ENCODE results near the gene SP2.

The SP2 gene

DNA sequence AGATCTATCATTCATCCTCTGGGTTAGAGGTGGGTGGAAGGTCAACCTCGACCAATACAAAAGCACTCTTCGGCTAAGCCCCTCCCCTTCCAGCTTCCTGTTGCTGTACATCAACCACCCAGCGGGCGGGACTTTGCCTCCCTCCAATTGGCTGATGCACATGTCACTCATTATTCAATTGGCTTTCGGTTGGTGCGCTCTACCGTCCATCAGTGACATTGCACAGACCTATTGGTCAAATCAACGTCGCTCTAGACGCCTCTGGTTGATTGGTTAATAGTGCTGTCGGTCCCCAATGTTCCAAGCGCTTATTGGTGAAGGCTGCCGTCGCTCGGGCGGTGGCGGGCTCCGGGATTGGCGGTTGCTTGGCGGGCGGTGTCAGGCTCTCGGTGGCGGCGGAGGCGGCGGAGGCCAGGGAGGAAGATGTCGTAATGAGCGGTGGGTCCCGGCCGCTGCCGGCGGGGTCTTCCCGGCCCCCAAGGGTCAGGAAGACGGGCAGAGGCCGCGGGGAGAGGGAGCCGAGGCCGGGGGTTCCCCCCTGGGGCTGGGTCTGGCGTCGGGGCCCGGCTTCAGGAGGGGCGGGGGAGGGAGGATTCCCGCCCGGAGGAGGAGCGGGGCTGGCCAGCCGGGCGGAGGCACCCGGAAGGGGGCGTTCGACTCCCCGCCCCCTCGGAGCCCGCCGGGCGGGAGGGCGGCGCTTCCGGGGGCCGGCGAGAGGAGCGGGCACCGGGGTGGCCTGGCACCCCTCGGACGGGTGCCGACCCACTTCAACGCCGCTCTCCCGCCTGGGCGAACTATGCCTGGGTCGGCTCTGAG, at the start of gene SP2:
TSS of gene SP2 (plus strand) at position 381 of the 816 bp plus-strand sequence. CDS start at position 432, 51 bp downstream.
- DNase-seq (ENCODE audit: low read depth) = peak; percentile 98

GRCh38 chr17:47846716-47847340, 49.2 kb upstream of the SP2 start:
- no peak for DNase-seq (ENCODE audit: low read depth)

DNA sequence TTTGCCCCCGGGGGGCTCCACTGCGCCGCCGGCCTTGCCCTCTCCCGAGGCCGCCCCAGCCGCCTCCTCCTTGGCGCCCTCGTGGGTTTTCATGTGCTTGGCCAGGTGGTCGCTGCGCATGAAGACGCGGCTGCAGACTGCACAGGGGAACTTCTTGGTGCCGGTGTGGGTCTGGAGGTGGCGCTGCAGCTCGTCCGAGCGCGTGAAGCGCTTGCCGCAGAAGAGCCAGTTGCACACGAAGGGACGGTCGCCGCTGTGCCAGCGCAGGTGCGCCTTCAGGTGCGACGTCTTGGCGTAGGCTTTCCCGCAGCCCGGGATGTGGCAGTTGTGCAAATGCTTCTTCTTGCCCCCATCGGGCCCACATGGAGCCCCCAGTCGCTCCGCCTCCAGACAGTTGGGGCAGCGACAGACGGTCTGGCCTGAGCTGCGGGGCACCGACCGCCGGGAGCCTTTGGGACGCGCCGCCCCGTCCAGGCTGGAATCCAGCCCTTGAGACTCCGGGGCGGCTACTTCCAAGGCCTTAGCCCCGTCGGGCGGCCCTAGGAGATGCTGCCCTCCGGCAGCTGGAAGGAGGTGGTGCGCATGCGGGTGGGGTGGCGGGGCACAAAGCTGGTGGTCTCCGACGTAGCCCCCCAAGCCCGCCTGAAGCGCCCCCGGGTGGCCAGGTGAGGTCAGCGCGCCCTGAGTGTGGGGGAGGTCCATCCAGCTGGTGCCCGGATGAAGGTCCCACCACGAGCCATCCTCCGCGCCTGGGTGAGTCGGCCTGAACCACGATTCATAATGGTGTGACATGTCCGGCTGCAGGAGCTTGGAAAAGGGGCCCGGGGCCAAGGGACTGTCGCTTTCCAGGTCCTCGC, 48.5 kb upstream of the SP2 start:
- no peak for DNase-seq (ENCODE audit: low read depth)

GRCh38 chr17:47848198-47848513, 47.9 kb upstream of the SP2 start:
- DNase-seq (ENCODE audit: low read depth) = no peak

- DNase-seq (ENCODE audit: low read depth) = no peak
Observed at GRCh38 chr17:47850373-47850691, 45.7 kb upstream of the SP2 start.

- peak; percentile 43 for DNase-seq (ENCODE audit: low read depth)
Observed at GRCh38 chr17:47850692-47851573, 45.1 kb upstream of the SP2 start, which contains the start of gene SP6. SP6 (minus strand) TSS chr17:47851163; CDS start chr17:47848429, 2,734 bp downstream.

- no peak for DNase-seq (ENCODE audit: low read depth)
Observed at GRCh38 chr17:47851764-47852112, 44.3 kb upstream of the SP2 start.

DNA sequence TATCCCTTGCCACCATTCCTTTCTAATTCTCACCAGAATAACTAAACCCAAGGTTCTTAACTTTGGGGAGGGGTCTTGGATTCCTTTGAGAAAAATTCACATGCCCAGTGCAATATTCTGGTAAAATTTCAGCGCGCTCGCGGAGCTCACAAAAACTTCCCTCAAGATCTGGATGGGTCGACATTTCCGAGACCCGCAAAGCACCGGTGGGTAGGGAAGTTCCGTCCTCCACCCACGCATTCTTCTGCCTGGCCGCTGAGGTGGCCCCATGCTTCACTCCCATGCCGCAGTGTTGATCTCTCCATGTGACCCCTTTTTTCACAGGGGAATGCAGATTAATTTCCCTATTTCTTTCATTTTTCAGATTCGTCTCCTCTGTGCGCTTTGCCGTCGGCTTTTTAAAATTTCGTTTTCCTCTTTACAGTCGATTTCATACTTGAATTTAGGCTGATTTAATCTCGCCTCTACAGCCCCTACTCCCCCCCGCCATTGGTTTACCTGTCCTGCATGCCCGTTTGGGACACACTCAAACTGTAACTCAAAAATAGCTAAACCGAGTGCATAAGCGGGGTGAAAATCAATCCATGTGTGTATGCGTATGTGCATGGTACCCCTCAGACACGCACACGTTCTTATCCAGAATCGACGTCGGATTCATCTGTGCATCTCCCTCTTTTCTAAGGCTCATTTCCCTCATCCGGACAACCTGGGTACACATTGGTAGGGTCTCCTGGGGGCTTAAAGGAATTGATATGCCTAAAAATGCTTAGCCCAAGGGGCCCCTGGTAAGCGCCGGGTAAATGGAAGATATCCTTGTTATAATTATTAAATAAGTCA, 43.7 kb upstream of the SP2 start:
- no peak for DNase-seq (ENCODE audit: low read depth)

DNA sequence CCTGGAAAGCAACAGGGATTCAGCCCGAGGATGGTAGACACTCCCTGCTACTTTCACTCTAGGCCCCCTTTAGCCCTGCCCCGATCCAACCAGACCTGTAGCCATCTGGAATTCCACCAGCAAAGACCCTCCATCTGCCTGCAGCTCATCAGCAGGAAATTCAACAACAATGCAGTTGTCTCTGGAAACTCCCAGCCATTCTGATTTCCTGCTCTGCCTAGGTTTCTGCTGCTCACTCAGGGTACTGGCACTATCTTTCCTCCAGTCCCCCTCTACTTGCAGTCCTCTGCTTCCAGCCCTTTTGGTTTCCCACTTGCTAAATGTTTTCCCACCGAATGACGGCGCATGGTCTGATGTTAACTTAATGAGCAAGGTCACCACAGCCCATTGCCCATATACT, 42.4 kb upstream of the SP2 start:
- no peak for DNase-seq (ENCODE audit: low read depth)

- DNase-seq (ENCODE audit: low read depth) = no peak
Observed at GRCh38 chr17:47855737-47856136, 40.3 kb upstream of the SP2 start.

DNA sequence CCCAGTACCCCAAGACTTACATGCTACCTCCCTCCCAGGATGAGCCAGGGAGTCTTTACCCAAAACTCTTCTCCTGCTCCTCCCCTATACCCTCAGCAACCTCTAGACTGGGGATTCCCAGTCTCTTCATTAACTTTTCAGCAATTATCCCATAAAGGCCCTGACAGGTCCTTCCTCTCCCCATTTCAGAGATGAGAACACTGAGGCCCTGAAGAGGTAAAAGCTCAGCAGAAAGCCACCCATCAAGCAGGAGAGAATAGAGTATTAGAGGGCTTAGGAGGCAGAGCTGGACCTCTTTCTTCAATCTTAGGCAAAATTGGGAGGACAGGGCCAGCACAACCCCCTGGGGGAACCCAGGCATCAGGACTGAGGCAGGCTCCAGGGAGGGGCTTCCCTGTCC, 39.2 kb upstream of the SP2 start:
- no peak for DNase-seq (ENCODE audit: low read depth)

- no peak for DNase-seq (ENCODE audit: low read depth)
Observed at GRCh38 chr17:47857551-47858455, 38.2 kb upstream of the SP2 start.

GRCh38 chr17:47860386-47860785, 35.6 kb upstream of the SP2 start:
- no peak for DNase-seq (ENCODE audit: low read depth)

DNA sequence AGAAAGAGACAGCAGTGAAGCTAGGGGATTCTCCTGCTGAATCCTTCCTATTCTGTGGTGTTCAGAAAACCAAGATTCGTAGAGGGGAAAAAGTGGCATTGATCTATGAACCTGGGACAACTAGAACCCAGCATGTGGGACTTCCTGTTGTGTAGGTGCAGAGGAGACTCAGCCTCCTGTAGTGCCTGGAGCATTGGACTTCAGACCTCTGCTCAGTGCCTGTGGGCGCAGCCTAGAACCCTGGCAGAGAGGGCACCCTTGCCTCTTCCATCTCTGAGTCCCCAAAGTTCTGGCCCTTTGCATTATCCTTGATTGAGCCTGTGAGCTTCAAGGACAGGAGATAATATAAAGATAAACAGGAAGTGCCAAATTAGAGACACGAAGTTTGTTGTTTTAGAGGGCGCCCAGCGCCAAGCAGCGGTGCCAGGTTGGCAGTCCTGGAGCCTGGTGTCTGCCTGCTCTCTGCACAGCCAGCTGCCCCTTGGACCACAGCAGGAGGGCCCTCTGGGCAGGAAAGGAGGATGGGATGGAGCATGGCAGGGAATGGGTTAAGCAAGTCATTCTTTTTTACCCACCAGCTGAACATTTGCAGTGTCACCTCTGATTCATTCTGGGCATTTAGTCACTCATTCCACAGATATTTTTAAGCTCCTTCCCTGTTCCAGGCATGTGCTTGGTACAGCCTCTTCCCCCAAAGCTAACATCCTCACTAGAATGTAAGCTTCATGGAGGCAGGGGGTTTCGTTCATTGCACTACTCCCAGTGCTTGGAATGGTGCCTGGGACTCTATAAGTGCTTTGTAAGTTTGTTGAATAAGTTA, 33.2 kb upstream of the SP2 start:
- DNase-seq (ENCODE audit: low read depth) = no peak

- DNase-seq (ENCODE audit: low read depth) = no peak
Observed at GRCh38 chr17:47864791-47865216, 31.2 kb upstream of the SP2 start.

- no peak for DNase-seq (ENCODE audit: low read depth)
Observed at GRCh38 chr17:47866941-47867340, 29.1 kb upstream of the SP2 start.

DNA sequence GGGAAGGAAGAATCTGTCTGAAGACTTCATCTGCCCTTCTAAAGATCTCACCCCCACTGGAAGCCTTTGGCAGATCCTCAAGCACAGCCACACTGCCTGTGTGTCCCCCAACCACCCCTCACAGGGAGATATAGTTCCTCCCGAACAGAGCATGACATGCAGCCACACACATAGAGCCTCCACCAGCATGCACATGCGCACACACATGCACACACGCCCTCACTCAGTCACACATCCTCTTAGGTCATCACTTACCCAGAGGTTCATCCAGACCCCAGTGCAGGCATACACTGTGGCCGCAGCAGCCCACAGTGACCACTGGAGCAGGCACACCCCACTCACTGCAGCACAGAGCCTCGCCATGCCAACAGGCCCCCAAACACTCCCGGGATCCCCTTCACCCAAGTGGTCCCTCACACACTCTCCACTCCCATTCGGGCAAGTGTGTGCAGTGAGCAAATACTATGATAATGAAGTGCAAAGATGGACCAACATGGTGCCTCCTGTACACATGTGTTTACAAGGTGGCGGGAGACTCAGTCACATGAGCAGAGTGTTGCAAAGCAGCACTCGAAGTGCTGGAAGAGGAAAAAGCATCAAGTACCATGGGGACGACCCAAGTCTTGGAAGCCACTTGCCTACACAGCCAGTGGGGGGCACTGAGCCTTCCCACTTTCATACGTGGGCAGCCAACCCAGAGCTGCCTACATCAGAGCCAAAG, 28.1 kb upstream of the SP2 start:
- DNase-seq (ENCODE audit: low read depth) = no peak

- DNase-seq (ENCODE audit: low read depth) = no peak
Observed at GRCh38 chr17:47869114-47869513, 26.9 kb upstream of the SP2 start.

All from stimulated activated CD8-positive, alpha-beta memory T cell treated with anti-CD3 and anti-CD28 coated beads, Interleukin-12 subunit alpha, Interleukin-12 subunit beta, amount 100 ng/mL, for 1 hour (primary cell).